CD4-positive, alpha-beta memory T cell (primary cell): Measurements from ENCODE around the gene HINFP. TPM values are rescaled to one million over a fixed set of nuclear protein-coding genes. Genes with fewer than 3 reads are reported as not detected.

Experiments
- CTCF ChIA-PET: fragments of 350-600 bp; sonication (Branson Sonifier 250); formaldehyde crosslinking; loops from one replicate; lab custom pipeline; 2021; ENCODE audit warnings: inconsistent platforms; ENCODE audit not compliant: partially characterized antibody; lab: Charles Lee
- POLR2A ChIA-PET: fragments of 350-600 bp; sonication (Branson Sonifier 250); formaldehyde crosslinking; loops from one replicate; lab custom pipeline; 2021; ENCODE audit not compliant: partially characterized antibody; lab: Charles Lee
- DNase-seq, 5 donors: peaks; one replicate each; pipeline versions ENCODE4 v3.0.0 to v3.0.0-alpha.2; 2020 to 2022; ENCODE audit warnings: mixed read lengths in 1 of 5
- H3K27ac ChIP-seq: one replicate; pipeline ENCODE4 v1.7.0; 2013; ENCODE audit warnings: low read depth, low read length
- H3K27me3 ChIP-seq: 2 replicates; pipeline ENCODE4 v1.7.0; 2013; ENCODE audit warnings: mild to moderate bottlenecking, low read length, moderate library complexity; ENCODE audit not compliant: insufficient read depth
- H3K36me3 ChIP-seq: 2 replicates; pipeline ENCODE4 v1.7.0; 2013; ENCODE audit warnings: mild to moderate bottlenecking, low read length, moderate library complexity; ENCODE audit not compliant: insufficient read depth
- H3K4me1 ChIP-seq: 2 replicates; pipeline ENCODE4 v1.7.0; 2013; ENCODE audit warnings: mild to moderate bottlenecking, low read length, moderate library complexity; ENCODE audit not compliant: insufficient read depth
- H3K4me3 ChIP-seq, 2 donors: one replicate each; pipeline ENCODE4 v1.7.0; 2013; ENCODE audit warnings: low read length in 2 of 2, mild to moderate bottlenecking in 1 of 2
- H3K9me3 ChIP-seq, 2 donors: one replicate each; pipeline ENCODE4 v1.7.0; 2013; ENCODE audit warnings: low read length in 2 of 2, control low read depth in 1 of 2; ENCODE audit not compliant: control insufficient read depth in 1 of 2
- H3K27ac Mint-ChIP-seq, 7 donors: one replicate each; pipeline ENCODE4 v1.8.0; 2020 to 2021; ENCODE audit warnings: mixed read lengths in 7 of 7, mild to moderate bottlenecking in 6 of 7, inconsistent platforms in 3 of 7, moderate library complexity in 3 of 7
- H3K27me3 Mint-ChIP-seq, 2 donors: one replicate each; pipeline ENCODE4 v1.8.0; 2020 to 2021; ENCODE audit warnings: mixed read lengths in 2 of 2
- H3K36me3 Mint-ChIP-seq, 2 donors: one replicate each; pipeline ENCODE4 v1.8.0; 2020 to 2021; ENCODE audit warnings: mixed read lengths in 2 of 2, inconsistent platforms in 1 of 2, mild to moderate bottlenecking in 1 of 2
- H3K4me1 Mint-ChIP-seq, 4 donors: one replicate each; pipeline ENCODE4 v1.8.0; 2020 to 2021; ENCODE audit warnings: mixed read lengths in 4 of 4, mild to moderate bottlenecking in 1 of 4
- H3K4me3 Mint-ChIP-seq, 8 donors: one replicate each; pipeline ENCODE4 v1.8.0; 2020 to 2021; ENCODE audit warnings: mixed read lengths in 8 of 8, mild to moderate bottlenecking in 7 of 8, moderate library complexity in 6 of 8, inconsistent platforms in 3 of 8
- H3K9me3 Mint-ChIP-seq, 8 donors: one replicate each; pipeline ENCODE4 v1.8.0; 2020 to 2021; ENCODE audit warnings: mixed read lengths in 8 of 8, mild to moderate bottlenecking in 5 of 8, inconsistent platforms in 3 of 8, moderate library complexity in 1 of 8
- intact Hi-C: fragments of 100-400 bp; cut with micrococcal nuclease; formaldehyde crosslinking; loops from one replicate; pipeline ENCODE4 v1.15.1; 2023
- polyA plus RNA-seq, 2 donors: library from polyadenylated mRNA; unstranded; fragments of 300-500 nt; fragmentation: Illumina TruSeq; gene quantifications; one replicate each; pipeline ENCODE4 v1.2.3, GENCODE V29; 2021
- total RNA-seq, 2 experiments: library from RNA; stranded (reverse); gene quantifications; one replicate each; pipeline ENCODE4 v1.2.3, GENCODE V29; 2021

The HINFP gene
- total and polyA plus RNA-seq, 4 experiments from 2014 or later, result 9.3 to 75.3 (median 43.4) TPM

DNA sequence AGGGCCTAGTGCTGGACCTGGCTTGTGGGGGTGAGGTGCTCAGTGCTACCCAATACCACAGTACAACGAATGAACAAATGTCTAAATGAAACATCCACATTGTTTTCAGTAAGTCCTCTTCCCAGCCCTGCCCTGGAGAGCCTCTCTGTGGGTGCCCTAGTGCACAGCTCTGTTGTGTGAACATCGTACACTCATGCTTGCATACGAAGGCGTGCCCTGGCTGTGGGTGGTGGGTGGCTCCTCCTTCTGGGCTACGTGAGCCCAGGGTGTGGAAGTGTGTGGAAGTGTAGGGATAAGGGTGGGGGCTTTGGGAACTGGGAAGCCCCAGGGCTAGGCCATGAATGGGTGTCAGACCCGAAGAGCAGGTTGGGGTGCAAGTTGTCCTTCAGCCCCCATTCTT is 46.6 kb downstream of the HINFP start:
- Histone ChIP-seq H3K4me3 (no peak overlapping the region), H3K4me1 (peaks cover 6% of the 10 kb centered on the region), H3K27ac (peak overlapping the region; percentile 67), H3K36me3 (no peaks in the 10 kb centered on the region), H3K27me3 (no peaks in the 10 kb centered on the region), H3K9me3 (no peaks in the 10 kb centered on the region)
- Mint-ChIP-seq H3K4me3 (peak overlapping the region in 7 of 8 donors; percentile 69 to 87 (median 79)), H3K27ac (peak overlapping the region in 6 of 7 donors; percentile 10 to 89 (median 72)), H3K36me3 (peaks cover 0 to 2% of the 10 kb centered on the region in 2 donors), H3K4me1 (peaks cover 1 to 10% (median 8%) of the 10 kb centered on the region in 4 donors), H3K9me3 (no peaks in the 10 kb centered on the region), H3K27me3 (no peaks in the 10 kb centered on the region)
- POLR2A ChIA-PET, result no interaction called here
- CTCF ChIA-PET, result interaction anchor here (0.7 to 4.4 kb wide), 4 partner anchors 27 to 156 kb away, joined by 3 to 32 read pairs (median 8); no protein-coding TSS in a partner anchor
- DNase-seq, result no peak
- intact Hi-C loops, result loop anchor here (1.0 to 5.0 kb wide), 5 partner anchors 29 to 155 kb away; partner anchors contain the start of gene HINFP

- Mint-ChIP-seq H3K27ac (peak within 1 kb of the TSS; percentile 68 to 90 (median 89)), H3K4me1 (peaks cover 1 to 10% (median 8%) of the 10 kb centered on the region in 4 donors), H3K27me3 (no peaks in the 10 kb centered on the region), H3K4me3 (peak within 1 kb of the TSS; percentile 89 to 91 (median 90)), H3K9me3 (no peaks in the 10 kb centered on the region), H3K36me3 (peaks cover 0 to 7% of the 10 kb centered on the region in 2 donors)
- intact Hi-C loops, result loop anchor here (1.0 to 5.0 kb wide), 5 partner anchors 29 to 155 kb away; partner anchors contain the start of gene HINFP
- Histone ChIP-seq H3K27me3 (no peaks in the 10 kb centered on the region), H3K27ac (peak within 1 kb of the TSS; percentile 67), H3K36me3 (no peaks in the 10 kb centered on the region), H3K9me3 (no peaks in the 10 kb centered on the region), H3K4me1 (peaks cover 6% of the 10 kb centered on the region), H3K4me3 (peak within 1 kb of the TSS; percentile 78 to 79)
- POLR2A ChIA-PET, result interaction anchor here (0.6 to 1.9 kb wide), 23 partner anchors 9 to 1241 kb away, joined by 3 to 13 read pairs (median 4); partner anchors contain the start of genes ABCG4, C2CD2L, CBL and CENATAC
- DNase-seq, result peak; percentile 81 to 83 (median 82)
- CTCF ChIA-PET, result interaction anchor here (0.6 to 4.4 kb wide), 29 partner anchors 9 to 187 kb away, joined by 3 to 32 read pairs (median 5); partner anchors contain the start of genes C2CD2L, DPAGT1 and VPS11
These were observed 47.3 kb downstream of the HINFP start, which contains the start of gene NLRX1 for GRCh38 chr11:119168471-119169281. TSS of gene NLRX1 (plus strand) at chr11:119168725. CDS start at chr11:119171404, 2,679 bp downstream.

DNA sequence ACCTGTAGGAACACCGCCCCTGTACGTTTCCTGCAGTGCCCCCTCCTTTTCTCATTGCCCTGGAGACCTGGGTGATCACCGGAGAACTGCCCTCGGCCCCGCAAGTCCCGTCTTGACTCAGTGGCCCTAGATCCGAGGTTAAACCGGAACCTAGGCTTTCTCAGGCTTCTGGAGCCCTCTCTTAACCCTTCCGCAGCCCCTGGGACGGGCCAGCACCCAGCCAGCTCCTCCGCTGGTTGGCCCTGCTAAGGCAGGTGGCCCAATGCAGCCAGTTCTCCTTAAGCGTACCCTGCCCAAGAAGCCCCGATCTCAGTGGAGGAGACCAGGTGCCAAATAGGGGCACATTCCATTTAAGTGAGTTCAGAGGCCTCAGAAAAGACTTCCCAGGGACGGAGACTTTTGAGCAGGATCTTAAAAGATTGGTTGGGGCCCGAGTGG is 47.9 kb downstream of the HINFP start:
- ChIA-PET CTCF (interaction anchor here (0.6 to 4.4 kb wide), 29 partner anchors 9 to 187 kb away, joined by 3 to 32 read pairs (median 5); partner anchors contain the start of genes C2CD2L, DPAGT1 and VPS11), POLR2A (interaction anchor here (0.6 to 1.9 kb wide), 24 partner anchors 9 to 1242 kb away, joined by 3 to 13 read pairs (median 4); partner anchors contain the start of genes ABCG4, C2CD2L, CBL and CENATAC)
- no peaks in the 10 kb centered on the region for H3K27me3 ChIP-seq
- H3K27ac Mint-ChIP-seq, result peak overlapping the region; percentile 8 to 90 (median 85)
- no peaks in the 10 kb centered on the region for H3K9me3 ChIP-seq
- peaks cover 1 to 10% (median 8%) of the 10 kb centered on the region in 4 donors for H3K4me1 Mint-ChIP-seq
- H3K27ac ChIP-seq, result peak overlapping the region; percentile 67
- peaks cover 3 to 7% of the 10 kb centered on the region in 2 donors for H3K36me3 Mint-ChIP-seq
- no peaks in the 10 kb centered on the region for H3K9me3 Mint-ChIP-seq
- H3K4me3 ChIP-seq, result peak overlapping the region; percentile 78 to 79
- peak in 2 of 5 donors; percentile 19 for DNase-seq
- H3K4me3 Mint-ChIP-seq, result peak overlapping the region; percentile 89 to 91 (median 90)
- H3K36me3 ChIP-seq, result no peaks in the 10 kb centered on the region
- no peaks in the 10 kb centered on the region for H3K27me3 Mint-ChIP-seq
- H3K4me1 ChIP-seq, result peaks cover 6% of the 10 kb centered on the region
- intact Hi-C loops, result loop anchor here (5.0 kb wide), 1 partner anchor 47 kb away; the partner anchor contains the start of gene HINFP

- Histone ChIP-seq H3K27ac (no peak overlapping the region), H3K9me3 (no peaks in the 10 kb centered on the region), H3K27me3 (no peaks in the 10 kb centered on the region), H3K4me1 (peaks cover 6% of the 10 kb centered on the region), H3K36me3 (peaks cover 7% of the 10 kb centered on the region), H3K4me3 (no peak overlapping the region)
- POLR2A ChIA-PET, result no interaction called here
- Mint-ChIP-seq H3K9me3 (no peaks in the 10 kb centered on the region), H3K4me1 (peaks cover 1 to 16% (median 8%) of the 10 kb centered on the region in 4 donors), H3K4me3 (no peak overlapping the region), H3K27ac (no peak overlapping the region), H3K36me3 (peaks cover 10 to 14% of the 10 kb centered on the region in 2 donors), H3K27me3 (no peaks in the 10 kb centered on the region)
- no peak for DNase-seq
- intact Hi-C loops, result no loop called here
- CTCF ChIA-PET, result interaction anchor here (0.9 to 2.4 kb wide), 3 partner anchors 9 to 23 kb away, joined by 3 to 8 read pairs (median 3); no protein-coding TSS in a partner anchor
These were observed 51.1 kb downstream of the HINFP start for GRCh38 chr11:119172513-119172912.

- H3K27ac ChIP-seq, result no peak overlapping the region
- CTCF ChIA-PET, result interaction anchor here (2.4 kb wide), 1 partner anchor 22 kb away, joined by 8 read pairs; no protein-coding TSS in a partner anchor
- no peaks in the 10 kb centered on the region for H3K27me3 Mint-ChIP-seq
- no peak overlapping the region for H3K27ac Mint-ChIP-seq
- H3K9me3 ChIP-seq, result no peaks in the 10 kb centered on the region
- no peaks in the 10 kb centered on the region for H3K27me3 ChIP-seq
- intact Hi-C loops, result no loop called here
- H3K4me1 ChIP-seq, result peaks cover 15% of the 10 kb centered on the region
- POLR2A ChIA-PET, result interaction anchor here (1.4 kb wide), 1 partner anchor 78 kb away, joined by 3 read pairs; a partner anchor contains a TSS
- no peak overlapping the region for H3K4me3 Mint-ChIP-seq
- peaks cover 7% of the 10 kb centered on the region for H3K36me3 ChIP-seq
- no peak for DNase-seq
- H3K9me3 Mint-ChIP-seq, result no peaks in the 10 kb centered on the region
- H3K4me3 ChIP-seq, result no peak overlapping the region
- peaks cover 10 to 14% of the 10 kb centered on the region in 2 donors for H3K36me3 Mint-ChIP-seq
- peaks cover 5 to 19% (median 9%) of the 10 kb centered on the region in 4 donors for H3K4me1 Mint-ChIP-seq
These were observed 52.1 kb downstream of the HINFP start for GRCh38 chr11:119173453-119173852.

- Mint-ChIP-seq H3K27ac (no peak overlapping the region), H3K27me3 (no peaks in the 10 kb centered on the region), H3K4me1 (peaks cover 3 to 15% (median 4%) of the 10 kb centered on the region in 4 donors), H3K36me3 (peaks cover 15 to 19% of the 10 kb centered on the region in 2 donors), H3K4me3 (no peak overlapping the region), H3K9me3 (peaks cover 0 to under 1% (median 0%) of the 10 kb centered on the region in 8 donors)
- ChIA-PET POLR2A (no interaction called here), CTCF (interaction anchor here (1.0 to 1.2 kb wide), 2 partner anchors 11 to 21 kb away, joined by 3 read pairs; no protein-coding TSS in a partner anchor)
- Histone ChIP-seq H3K4me3 (no peak overlapping the region), H3K27me3 (no peaks in the 10 kb centered on the region), H3K4me1 (peaks cover 11% of the 10 kb centered on the region), H3K9me3 (no peaks in the 10 kb centered on the region), H3K27ac (no peak overlapping the region), H3K36me3 (peaks cover 7% of the 10 kb centered on the region)
- intact Hi-C loops, result no loop called here
- DNase-seq, result no peak
These were observed 54.2 kb downstream of the HINFP start for GRCh38 chr11:119175493-119176077.
